ENCODE measurements around the gene C1QTNF6.

The C1QTNF6 gene

GRCh38 chr22:37162221-37163095, 25.6 kb downstream of the C1QTNF6 start:
- DNase-seq (ENCODE audit: low read depth, low spot score), result no peak

DNA sequence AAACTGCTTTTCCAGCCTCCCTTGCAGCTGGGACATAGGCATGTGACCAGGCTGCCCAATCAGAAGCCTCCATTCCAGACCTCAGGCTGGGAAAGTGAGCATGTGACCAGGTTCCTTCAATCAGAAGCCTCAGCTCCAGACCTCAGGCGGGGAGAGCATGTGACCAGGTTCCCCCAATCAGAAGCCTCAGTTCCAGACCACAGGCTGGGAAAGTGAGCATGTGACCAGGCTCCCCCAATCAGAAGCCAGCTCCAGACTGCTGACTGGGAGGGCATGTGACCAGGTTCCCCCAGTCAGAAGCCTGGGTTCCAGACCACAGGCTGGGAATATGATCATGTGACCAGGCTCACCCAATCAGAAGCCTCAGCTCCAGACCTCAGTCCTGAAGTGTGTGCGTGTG, 26.6 kb downstream of the C1QTNF6 start:
- DNase-seq (ENCODE audit: low read depth, low spot score), result no peak

DNA sequence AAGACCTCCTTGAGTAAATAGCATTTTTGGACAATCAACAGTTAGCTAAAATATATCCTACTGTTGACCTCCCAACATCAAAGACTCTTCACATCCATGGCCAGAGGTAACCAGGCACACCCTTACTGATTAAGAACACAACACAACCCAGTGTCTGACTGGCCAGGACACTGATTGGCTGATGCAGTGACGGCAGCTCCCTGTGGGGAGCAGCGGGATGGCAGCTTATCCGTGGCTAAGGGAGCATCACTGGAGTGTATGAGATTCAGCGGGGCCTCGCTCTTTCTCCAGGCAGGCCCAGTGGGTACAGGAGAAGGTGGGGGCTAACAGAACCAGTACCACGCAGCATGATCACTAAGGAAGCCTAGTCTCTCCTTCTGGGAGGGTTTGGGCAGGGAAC, 28.0 kb downstream of the C1QTNF6 start:
- no peak for DNase-seq (ENCODE audit: low read depth, low spot score)

DNA sequence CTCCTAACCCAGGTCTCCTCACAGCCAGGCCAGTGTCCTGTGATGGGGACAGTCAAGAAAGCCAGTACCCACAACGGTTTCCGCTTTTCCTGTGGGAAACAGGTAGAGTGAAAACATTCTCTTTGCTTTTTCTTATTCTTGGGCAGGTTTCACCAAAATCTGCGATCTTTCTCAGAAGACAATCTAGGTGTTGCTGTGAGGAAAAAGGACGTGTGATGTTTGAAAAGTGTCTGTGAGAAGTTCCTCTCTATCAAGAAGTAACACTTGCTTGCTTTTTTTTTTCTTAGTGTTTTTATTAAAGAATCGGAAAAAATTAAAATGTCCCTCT, 29.1 kb downstream of the C1QTNF6 start:
- no peak for DNase-seq (ENCODE audit: low read depth, low spot score)

- DNase-seq (ENCODE audit: low read depth, low spot score), result no peak
These were observed 30.3 kb downstream of the C1QTNF6 start for GRCh38 chr22:37157516-37158285.

- no peak for DNase-seq (ENCODE audit: low read depth, low spot score)
These were observed 31.2 kb downstream of the C1QTNF6 start for GRCh38 chr22:37156686-37157435.

DNA sequence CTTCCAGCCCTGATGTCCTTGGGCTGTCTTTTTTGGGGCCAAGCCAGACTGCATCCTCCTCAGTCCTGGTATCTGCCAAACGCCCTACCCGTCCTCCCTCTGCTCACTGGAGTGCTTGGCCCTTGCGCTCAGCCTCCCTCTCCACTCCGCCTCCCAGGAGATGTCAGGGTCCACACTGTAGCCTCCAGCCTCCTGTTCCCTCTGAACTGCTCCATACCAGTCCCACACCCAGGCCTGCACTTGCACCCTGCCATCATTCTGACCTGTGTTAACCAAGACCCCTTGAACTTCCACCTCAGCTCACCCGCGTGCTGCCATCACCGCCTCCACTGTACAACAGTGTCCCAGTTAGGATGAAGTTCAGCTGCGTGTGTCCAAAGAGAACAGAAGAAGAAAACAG, 32.1 kb downstream of the C1QTNF6 start:
- DNase-seq (ENCODE audit: low read depth, low spot score), result no peak

DNA sequence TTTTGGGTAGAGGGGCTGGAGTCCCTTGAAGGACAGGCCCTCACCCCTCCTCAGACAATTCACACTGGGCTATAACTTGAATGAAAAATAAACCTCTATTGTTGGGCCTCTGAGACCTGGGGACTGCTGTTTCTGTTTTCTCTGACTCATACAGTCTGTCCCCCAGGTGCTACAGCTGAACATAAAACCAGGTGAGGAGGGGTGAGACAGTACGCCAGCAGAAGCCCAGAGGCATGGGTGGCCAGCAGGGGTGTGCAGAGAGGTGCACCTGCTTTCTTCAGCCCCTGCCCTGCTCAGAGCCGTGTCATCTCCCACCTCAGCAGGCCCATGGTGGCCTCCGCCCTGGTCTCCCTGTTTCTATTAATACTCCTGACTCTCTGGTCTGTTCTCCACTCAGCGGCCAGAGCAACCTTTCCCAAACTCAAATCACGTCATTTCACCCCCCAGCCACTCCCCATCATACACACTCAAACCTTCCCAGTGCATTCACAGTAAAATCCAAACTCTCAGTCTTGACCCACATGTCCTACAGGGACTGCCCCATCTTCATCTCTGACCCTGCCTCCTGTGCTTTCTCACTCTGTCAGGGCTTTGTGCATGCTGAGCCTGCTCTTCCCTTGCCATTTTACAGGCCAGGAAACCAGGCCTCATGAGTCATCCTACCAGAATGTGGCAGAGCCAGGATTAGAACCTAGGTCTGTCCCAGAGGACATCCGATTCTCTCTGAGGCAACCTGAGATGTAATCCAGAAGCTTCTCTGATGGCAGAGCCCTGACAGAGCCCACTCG, 32.9 kb downstream of the C1QTNF6 start:
- DNase-seq (ENCODE audit: low read depth, low spot score), result no peak

DNA sequence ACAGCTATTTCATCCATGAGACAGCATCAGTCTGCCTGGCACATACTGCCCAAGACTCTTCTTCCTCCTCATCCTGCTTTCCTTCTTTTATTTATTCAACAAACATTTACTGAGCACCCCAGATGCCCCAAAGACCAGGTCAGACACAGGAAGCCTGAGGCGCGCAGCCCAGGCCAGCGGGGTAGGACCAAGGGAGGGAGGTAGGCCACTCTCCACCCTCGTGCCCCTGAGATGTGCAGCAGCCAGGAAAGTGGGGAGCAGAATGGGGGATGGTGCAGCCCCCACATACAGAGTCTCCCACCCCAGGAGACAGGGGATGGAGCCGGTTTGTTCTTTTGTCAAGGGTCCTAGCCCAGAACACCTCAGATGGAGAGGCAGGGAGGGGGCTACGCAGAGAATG, 34.1 kb downstream of the C1QTNF6 start:
- DNase-seq (ENCODE audit: low read depth, low spot score), result no peak

DNA sequence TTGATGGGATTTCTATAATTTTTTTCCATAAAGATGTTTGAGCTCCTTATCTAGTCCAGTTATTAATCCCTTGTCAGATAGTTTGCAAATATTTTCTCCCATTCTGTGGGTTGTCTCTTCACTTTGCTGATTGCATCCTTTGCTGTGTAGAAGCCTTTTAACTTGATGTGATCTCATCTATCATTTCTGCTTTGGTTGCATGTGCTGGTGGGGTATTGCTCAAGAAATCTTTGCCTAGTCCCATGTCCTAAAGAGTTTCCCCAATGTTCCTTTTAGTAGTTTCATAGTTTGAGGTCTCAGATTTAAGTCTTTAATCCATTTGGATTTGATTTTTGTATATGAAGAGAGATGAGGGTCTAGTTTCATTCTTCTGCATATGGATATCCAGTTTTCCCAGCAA, 36.6 kb downstream of the C1QTNF6 start:
- DNase-seq (ENCODE audit: low read depth, low spot score), result no peak

GRCh38 chr22:37150701-37151100, 37.3 kb downstream of the C1QTNF6 start:
- DNase-seq (ENCODE audit: low read depth, low spot score), result no peak

GRCh38 chr22:37148742-37149665, 39.0 kb downstream of the C1QTNF6 start:
- DNase-seq (ENCODE audit: low read depth, low spot score), result no peak

GRCh38 chr22:37148031-37148651, 39.9 kb downstream of the C1QTNF6 start:
- DNase-seq (ENCODE audit: low read depth, low spot score), result no peak

GRCh38 chr22:37147186-37147990, 40.7 kb downstream of the C1QTNF6 start:
- no peak for DNase-seq (ENCODE audit: low read depth, low spot score)

GRCh38 chr22:37146507-37147180, 41.4 kb downstream of the C1QTNF6 start:
- no peak for DNase-seq (ENCODE audit: low read depth, low spot score)

GRCh38 chr22:37146051-37146385, 42.0 kb downstream of the C1QTNF6 start:
- DNase-seq (ENCODE audit: low read depth, low spot score), result no peak

- DNase-seq (ENCODE audit: low read depth, low spot score), result no peak
These were observed 42.6 kb downstream of the C1QTNF6 start for GRCh38 chr22:37145180-37146050.

- DNase-seq (ENCODE audit: low read depth, low spot score), result no peak
These were observed 43.9 kb downstream of the C1QTNF6 start for GRCh38 chr22:37144180-37144554.

All from smooth muscle cell of the brain vasculature (primary cell).